GM06990 (cell line): ENCODE results near the gene RTN4RL1.

Source experiments
- DNase-seq: peaks from one replicate; pipeline ENCODE4 v3.0.0-alpha.2; 2011; ENCODE audit not compliant: insufficient read length; ENCODE audit errors: extremely low read depth
- H3K27me3 ChIP-seq: replicated peaks from 2 replicates; pipeline ENCODE4 v1.6.0; 2011; ENCODE audit warnings: low read length; ENCODE audit not compliant: control insufficient read depth, insufficient read depth
- H3K36me3 ChIP-seq: 2 replicates; pipeline ENCODE4 v1.5.1; 2011; ENCODE audit warnings: low read length; ENCODE audit not compliant: control insufficient read depth, insufficient read depth
- H3K4me3 ChIP-seq: replicated peaks from 2 replicates; pipeline ENCODE4 v1.5.1; 2011; ENCODE audit warnings: low read depth, mild to moderate bottlenecking, control low read depth, low read length
- TF ChIP-seq, protein P1 (sequence below): IDR thresholded peaks from 2 replicates; pipeline ENCODE4 v1.5.1; 2011; ENCODE audit warnings: low read length, control low read depth, mild to moderate bottlenecking, inconsistent platforms; ENCODE audit not compliant: insufficient read depth, poor library complexity, severe bottlenecking

The RTN4RL1 gene

GRCh38 chr17:1916963-1917715 is 108.0 kb downstream of the RTN4RL1 start:
- Histone ChIP-seq H3K4me3 (no peak overlapping the region), H3K36me3 (no peaks in the 10 kb centered on the region), H3K27me3 (no peaks in the 10 kb centered on the region; the same call in 1 of the 2 replicates)
- no peak for DNase-seq
- TF ChIP-seq, protein P1, sequence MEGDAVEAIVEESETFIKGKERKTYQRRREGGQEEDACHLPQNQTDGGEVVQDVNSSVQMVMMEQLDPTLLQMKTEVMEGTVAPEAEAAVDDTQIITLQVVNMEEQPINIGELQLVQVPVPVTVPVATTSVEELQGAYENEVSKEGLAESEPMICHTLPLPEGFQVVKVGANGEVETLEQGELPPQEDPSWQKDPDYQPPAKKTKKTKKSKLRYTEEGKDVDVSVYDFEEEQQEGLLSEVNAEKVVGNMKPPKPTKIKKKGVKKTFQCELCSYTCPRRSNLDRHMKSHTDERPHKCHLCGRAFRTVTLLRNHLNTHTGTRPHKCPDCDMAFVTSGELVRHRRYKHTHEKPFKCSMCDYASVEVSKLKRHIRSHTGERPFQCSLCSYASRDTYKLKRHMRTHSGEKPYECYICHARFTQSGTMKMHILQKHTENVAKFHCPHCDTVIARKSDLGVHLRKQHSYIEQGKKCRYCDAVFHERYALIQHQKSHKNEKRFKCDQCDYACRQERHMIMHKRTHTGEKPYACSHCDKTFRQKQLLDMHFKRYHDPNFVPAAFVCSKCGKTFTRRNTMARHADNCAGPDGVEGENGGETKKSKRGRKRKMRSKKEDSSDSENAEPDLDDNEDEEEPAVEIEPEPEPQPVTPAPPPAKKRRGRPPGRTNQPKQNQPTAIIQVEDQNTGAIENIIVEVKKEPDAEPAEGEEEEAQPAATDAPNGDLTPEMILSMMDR = no peak

DNA sequence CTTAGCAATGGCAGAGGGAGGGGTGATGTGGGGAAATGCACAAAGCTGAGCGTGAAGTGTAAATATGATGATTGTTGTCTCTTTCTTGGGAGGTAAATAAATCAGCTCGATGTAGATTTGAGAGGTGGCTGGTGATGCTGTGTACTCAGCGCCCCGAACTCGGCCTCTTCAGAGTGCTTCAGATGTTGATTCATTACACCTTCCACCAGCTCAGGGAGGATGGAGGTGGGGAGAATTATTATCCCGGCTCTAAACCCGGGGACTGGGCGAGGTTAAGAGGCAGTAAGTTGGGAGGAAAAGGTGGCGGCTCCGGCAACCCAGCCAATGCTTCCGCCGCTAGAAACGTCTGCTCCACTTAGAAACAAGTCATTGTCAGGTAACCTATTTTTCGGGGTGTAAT is 108.8 kb downstream of the RTN4RL1 start:
- Histone ChIP-seq H3K27me3 (no peaks in the 10 kb centered on the region; the same call in 1 of the 2 replicates), H3K4me3 (no peak overlapping the region), H3K36me3 (no peaks in the 10 kb centered on the region)
- TF ChIP-seq, protein P1 = no peak
- DNase-seq = no peak

- TF ChIP-seq, protein P1 = no peak
- no peaks in the 10 kb centered on the region for H3K36me3 ChIP-seq
- DNase-seq = no peak
- no peaks in the 10 kb centered on the region; the same call in 1 of the 2 replicates for H3K27me3 ChIP-seq
- no peak overlapping the region for H3K4me3 ChIP-seq
Measured at GRCh38 chr17:1915889-1916288, 109.2 kb downstream of the RTN4RL1 start.

DNA sequence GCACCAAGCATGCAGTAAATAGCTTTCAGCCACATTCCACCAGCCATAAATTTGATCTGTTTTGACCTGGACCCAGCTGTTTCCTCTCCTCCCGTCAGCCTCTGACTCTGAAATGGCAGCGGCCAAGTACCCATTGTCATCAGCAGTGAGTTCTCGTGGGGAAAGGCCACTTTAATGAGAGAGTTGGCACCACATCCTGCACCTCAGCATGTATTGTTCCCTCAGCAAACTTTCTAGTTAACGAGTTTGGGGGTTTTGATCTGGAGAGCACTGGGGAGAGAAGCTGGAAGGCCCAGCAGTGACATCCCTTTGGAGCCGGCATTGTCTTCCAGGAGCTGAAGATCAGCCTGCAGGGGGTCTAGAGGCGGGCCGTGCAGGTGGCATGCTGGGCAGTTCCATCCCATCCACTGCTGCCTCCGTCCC is 110.5 kb downstream of the RTN4RL1 start:
- no peak for DNase-seq
- H3K27me3 ChIP-seq = no peaks in the 10 kb centered on the region
- TF ChIP-seq, protein P1 = no peak
- no peak overlapping the region for H3K4me3 ChIP-seq
- no peaks in the 10 kb centered on the region for H3K36me3 ChIP-seq

DNA sequence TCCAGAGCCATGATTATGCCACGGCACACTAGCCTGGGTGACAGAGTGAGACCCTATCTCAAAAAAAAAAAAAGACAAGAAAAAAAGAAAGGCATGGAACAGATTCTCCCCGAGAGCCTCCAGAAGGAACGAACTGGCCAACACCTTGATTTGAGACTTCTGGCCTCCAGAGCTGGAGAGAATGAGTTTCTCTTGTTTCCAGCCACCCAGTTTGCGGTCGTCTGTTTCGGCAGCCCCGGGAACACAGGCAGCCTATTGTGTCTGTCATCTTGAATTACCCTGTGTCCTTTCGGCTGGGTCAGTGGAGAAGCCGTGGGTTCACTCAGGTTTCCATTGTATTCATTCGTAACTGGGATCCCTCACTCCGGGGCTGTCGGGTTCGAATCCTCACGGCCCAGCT is 111.4 kb downstream of the RTN4RL1 start:
- H3K4me3 ChIP-seq = no peak overlapping the region
- DNase-seq = no peak
- no peaks in the 10 kb centered on the region for H3K36me3 ChIP-seq
- TF ChIP-seq, protein P1 = no peak
- H3K27me3 ChIP-seq = no peaks in the 10 kb centered on the region
